Measurements from ENCODE around the gene ZDHHC16. TPM values are rescaled to one million over a fixed set of nuclear protein-coding genes. Genes with fewer than 3 reads are reported as not detected.
"Not testable (repeated sequence)": the region's sequence is repeated elsewhere in the genome, so short reads cannot be mapped to it uniquely, and the experiment has no call there.

Gene ZDHHC16
- total RNA-seq, 1 donor from 2014 or later = 30.4 TPM

GRCh38 chr10:97466755-97467154 is 20.8 kb downstream of the ZDHHC16 start:
- peaks cover 93 to 94% of the 10 kb centered on the region in 2 donors for H3K36me3 ChIP-seq
- H3K27me3 ChIP-seq = no peaks in the 10 kb centered on the region
- no peak for DNase-seq (ENCODE audit: low spot score in 2 of 2)
- H3K4me3 ChIP-seq = no peak overlapping the region
- TF ChIP-seq CTCF (IDR thresholded peaks at IDR 0.05) = no peak
- H3K4me1 ChIP-seq = no peaks in the 10 kb centered on the region
- H3K9me3 ChIP-seq = no peaks in the 10 kb centered on the region
- intact Hi-C loops (cut with DNase I) = no loop called here
- no peak overlapping the region for H3K27ac ChIP-seq

- no peak for DNase-seq (ENCODE audit: low spot score in 2 of 2)
- intact Hi-C loops (cut with DNase I) = no loop called here
Observed at GRCh38 chr10:97468162-97468561, 22.2 kb downstream of the ZDHHC16 start.

GRCh38 chr10:97468781-97469180 is 22.8 kb downstream of the ZDHHC16 start:
- H3K4me1 ChIP-seq; H3K27ac ChIP-seq; H3K27me3 ChIP-seq; intact Hi-C loops (cut with DNase I); H3K9me3 ChIP-seq; DNase-seq (ENCODE audit: low spot score in 2 of 2); H3K4me3 ChIP-seq: not testable (repeated sequence)
- peaks cover 89 to 96% of the 10 kb centered on the region in 2 donors for H3K36me3 ChIP-seq

More at GRCh38 chr10:97468162-97468561, 22.2 kb downstream of the ZDHHC16 start:
- Histone ChIP-seq H3K9me3 (no peaks in the 10 kb centered on the region), H3K36me3 (peaks cover 91 to 94% of the 10 kb centered on the region in 2 donors), H3K4me1 (no peaks in the 10 kb centered on the region), H3K27me3 (no peaks in the 10 kb centered on the region), H3K4me3 (no peak overlapping the region), H3K27ac (no peak overlapping the region)
- no peak for TF ChIP-seq CTCF (IDR thresholded peaks at IDR 0.05)

- no peak for DNase-seq (ENCODE audit: low spot score in 2 of 2)
- H3K27ac ChIP-seq = no peak overlapping the region
- intact Hi-C loops (cut with DNase I) = loop anchor here (5.0 kb wide), 1 partner anchor 37 kb away; no protein-coding TSS in a partner anchor
Observed at GRCh38 chr10:97474918-97475317, 28.9 kb downstream of the ZDHHC16 start.

GRCh38 chr10:97475936-97476594 is 30.1 kb downstream of the ZDHHC16 start:
- Histone ChIP-seq H3K27ac (no peak overlapping the region), H3K27me3 (no peaks in the 10 kb centered on the region), H3K9me3 (no peaks in the 10 kb centered on the region), H3K4me1 (no peaks in the 10 kb centered on the region), H3K36me3 (peaks cover 88 to 98% of the 10 kb centered on the region in 2 donors), H3K4me3 (no peak overlapping the region)
- intact Hi-C loops (cut with DNase I) = no loop called here
- DNase-seq (ENCODE audit: low spot score in 2 of 2) = no peak
- no peak for TF ChIP-seq CTCF (IDR thresholded peaks at IDR 0.05)

More at GRCh38 chr10:97474918-97475317, 28.9 kb downstream of the ZDHHC16 start:
- Histone ChIP-seq H3K9me3 (no peaks in the 10 kb centered on the region), H3K4me1 (no peaks in the 10 kb centered on the region), H3K4me3 (no peak overlapping the region), H3K36me3 (peaks cover 88 to 98% of the 10 kb centered on the region in 2 donors), H3K27me3 (no peaks in the 10 kb centered on the region)
- no peak for TF ChIP-seq CTCF (IDR thresholded peaks at IDR 0.05)

GRCh38 chr10:97479410-97479809 is 33.4 kb downstream of the ZDHHC16 start:
- peaks cover 78 to 83% of the 10 kb centered on the region in 2 donors for H3K36me3 ChIP-seq
- H3K27ac ChIP-seq; H3K9me3 ChIP-seq; H3K4me1 ChIP-seq; H3K27me3 ChIP-seq; DNase-seq (ENCODE audit: low spot score in 2 of 2); intact Hi-C loops (cut with DNase I); H3K4me3 ChIP-seq: not testable (repeated sequence)
